Measurements from ENCODE around the gene ADGRF1.
"Not testable (repeated sequence)": the region's sequence is repeated elsewhere in the genome, so short reads cannot be mapped to it uniquely, and the experiment has no call there.

Gene ADGRF1

GRCh38 chr6:47061309-47062300, 19.5 kb upstream of the ADGRF1 start:
- H3K4me3 ChIP-seq (replicated peaks; ENCODE audit: low read depth, low read length), result no peak overlapping the region
- TF ChIP-seq, protein P1, sequence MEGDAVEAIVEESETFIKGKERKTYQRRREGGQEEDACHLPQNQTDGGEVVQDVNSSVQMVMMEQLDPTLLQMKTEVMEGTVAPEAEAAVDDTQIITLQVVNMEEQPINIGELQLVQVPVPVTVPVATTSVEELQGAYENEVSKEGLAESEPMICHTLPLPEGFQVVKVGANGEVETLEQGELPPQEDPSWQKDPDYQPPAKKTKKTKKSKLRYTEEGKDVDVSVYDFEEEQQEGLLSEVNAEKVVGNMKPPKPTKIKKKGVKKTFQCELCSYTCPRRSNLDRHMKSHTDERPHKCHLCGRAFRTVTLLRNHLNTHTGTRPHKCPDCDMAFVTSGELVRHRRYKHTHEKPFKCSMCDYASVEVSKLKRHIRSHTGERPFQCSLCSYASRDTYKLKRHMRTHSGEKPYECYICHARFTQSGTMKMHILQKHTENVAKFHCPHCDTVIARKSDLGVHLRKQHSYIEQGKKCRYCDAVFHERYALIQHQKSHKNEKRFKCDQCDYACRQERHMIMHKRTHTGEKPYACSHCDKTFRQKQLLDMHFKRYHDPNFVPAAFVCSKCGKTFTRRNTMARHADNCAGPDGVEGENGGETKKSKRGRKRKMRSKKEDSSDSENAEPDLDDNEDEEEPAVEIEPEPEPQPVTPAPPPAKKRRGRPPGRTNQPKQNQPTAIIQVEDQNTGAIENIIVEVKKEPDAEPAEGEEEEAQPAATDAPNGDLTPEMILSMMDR (IDR thresholded peaks at IDR 0.05; ENCODE audit: insufficient read depth, low read length, poor library complexity, severe bottlenecking), result no peak
- H3K36me3 ChIP-seq (ENCODE audit: control insufficient read depth, insufficient read depth, low read length), result no peaks in the 10 kb centered on the region
- no peaks in the 10 kb centered on the region; the same call in none of the 2 replicates for H3K27me3 ChIP-seq (replicated peaks; ENCODE audit: control insufficient read depth, insufficient read depth, low read length)
- DNase-seq (ENCODE audit: extremely low read depth, insufficient read length), result no peak

DNA sequence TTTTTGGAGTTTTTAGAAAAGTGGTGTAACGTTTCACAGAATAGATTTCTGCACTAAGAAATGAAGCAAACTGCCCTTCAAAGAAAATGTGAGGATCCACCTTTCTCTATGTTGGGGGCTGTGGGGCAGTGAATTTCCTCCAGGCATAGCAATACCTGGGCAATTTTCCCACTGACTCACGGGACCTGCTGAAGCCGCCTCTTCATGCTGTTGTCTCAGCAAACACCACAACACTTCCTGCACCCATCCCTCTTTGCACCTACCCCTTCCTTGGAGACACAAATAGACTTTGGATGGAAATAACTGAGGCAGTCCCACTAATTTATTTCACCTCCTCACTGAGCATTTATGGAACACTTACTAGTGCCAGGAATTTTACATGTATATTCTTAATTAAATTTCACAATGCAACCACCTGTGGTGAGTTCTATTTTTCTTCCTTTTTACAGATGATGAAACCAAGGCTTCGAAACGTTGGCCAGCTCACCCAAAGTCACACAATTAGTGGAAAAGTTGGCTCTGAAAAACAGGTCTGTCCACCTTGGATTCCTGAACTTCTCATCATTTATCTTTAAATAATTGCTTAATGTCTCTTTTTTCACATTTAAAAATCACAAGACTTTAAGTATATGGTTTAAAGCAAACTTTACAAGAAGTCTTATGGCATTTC, 17.2 kb upstream of the ADGRF1 start:
- no peak for DNase-seq (ENCODE audit: extremely low read depth, insufficient read length)
- Histone ChIP-seq H3K4me3 (replicated peaks; ENCODE audit: low read depth, low read length) (no peak overlapping the region), H3K27me3 (replicated peaks; ENCODE audit: control insufficient read depth, insufficient read depth, low read length) (no peaks in the 10 kb centered on the region; the same call in none of the 2 replicates), H3K36me3 (ENCODE audit: control insufficient read depth, insufficient read depth, low read length) (no peaks in the 10 kb centered on the region)
- TF ChIP-seq, protein P1 (IDR thresholded peaks at IDR 0.05; ENCODE audit: insufficient read depth, low read length, poor library complexity, severe bottlenecking), result no peak

GRCh38 chr6:47057830-47058540, 15.9 kb upstream of the ADGRF1 start:
- Histone ChIP-seq H3K27me3 (replicated peaks; ENCODE audit: control insufficient read depth, insufficient read depth, low read length) (no peaks in the 10 kb centered on the region; the same call in none of the 2 replicates), H3K4me3 (replicated peaks; ENCODE audit: low read depth, low read length) (no peak overlapping the region), H3K36me3 (ENCODE audit: control insufficient read depth, insufficient read depth, low read length) (no peaks in the 10 kb centered on the region)
- TF ChIP-seq, protein P1 (IDR thresholded peaks at IDR 0.05; ENCODE audit: insufficient read depth, low read length, poor library complexity, severe bottlenecking), result no peak
- DNase-seq (ENCODE audit: extremely low read depth, insufficient read length), result no peak

- no peaks in the 10 kb centered on the region; the same call in 1 of the 2 replicates for H3K27me3 ChIP-seq (replicated peaks; ENCODE audit: control insufficient read depth, insufficient read depth, low read length)
- TF ChIP-seq, protein P1 (IDR thresholded peaks at IDR 0.05; ENCODE audit: insufficient read depth, low read length, poor library complexity, severe bottlenecking), result no peak
- no peak for DNase-seq (ENCODE audit: extremely low read depth, insufficient read length)
- no peaks in the 10 kb centered on the region for H3K36me3 ChIP-seq (ENCODE audit: control insufficient read depth, insufficient read depth, low read length)
- no peak overlapping the region for H3K4me3 ChIP-seq (replicated peaks; ENCODE audit: low read depth, low read length)
These were observed 14.7 kb upstream of the ADGRF1 start for GRCh38 chr6:47056832-47057231.

GRCh38 chr6:47054302-47054701, 12.2 kb upstream of the ADGRF1 start:
- not testable (repeated sequence) for H3K4me3 ChIP-seq (replicated peaks; ENCODE audit: low read depth, low read length); H3K27me3 ChIP-seq (replicated peaks; ENCODE audit: control insufficient read depth, insufficient read depth, low read length); DNase-seq (ENCODE audit: extremely low read depth, insufficient read length); H3K36me3 ChIP-seq (ENCODE audit: control insufficient read depth, insufficient read depth, low read length)
